ENCODE data around the gene CHST3. TPM values are rescaled to one million over a fixed set of nuclear protein-coding genes. Genes with fewer than 3 reads are reported as not detected.
"Not testable (repeated sequence)": the region's sequence is repeated elsewhere in the genome, so short reads cannot be mapped to it uniquely, and the experiment has no call there.

CHST3 gene
- total RNA-seq, 1 donor from 2014 or later, result 18.1 TPM

- intact Hi-C loops (cut with DNase I), result no loop called here
- no peak for ATAC-seq
- DNase-seq (ENCODE audit: missing footprints), result no peak
Observed at GRCh38 chr10:71945819-71946474, 18.2 kb upstream of the CHST3 start.

GRCh38 chr10:71946700-71947099 is 17.5 kb upstream of the CHST3 start:
- intact Hi-C loops (cut with DNase I), result no loop called here
- ATAC-seq, result no peak
- DNase-seq (ENCODE audit: missing footprints), result no peak

GRCh38 chr10:71948496-71949067 is 15.6 kb upstream of the CHST3 start:
- DNase-seq (ENCODE audit: missing footprints) (no peak), ATAC-seq (no peak)
- intact Hi-C loops (cut with DNase I), result no loop called here

GRCh38 chr10:71950683-71951082 is 13.5 kb upstream of the CHST3 start:
- ATAC-seq, result no peak
- DNase-seq (ENCODE audit: missing footprints), result no peak
- intact Hi-C loops (cut with DNase I), result no loop called here

GRCh38 chr10:71952745-71953144 is 11.4 kb upstream of the CHST3 start:
- ATAC-seq, result no peak
- intact Hi-C loops (cut with DNase I), result no loop called here
- DNase-seq (ENCODE audit: missing footprints), result no peak

- DNase-seq (ENCODE audit: missing footprints) (no peak), ATAC-seq (no peak)
- intact Hi-C loops (cut with DNase I), result loop anchor here (5.0 kb wide), 1 partner anchor 60 kb away; no protein-coding TSS in a partner anchor
Observed at GRCh38 chr10:71957546-71958275, 6.5 kb upstream of the CHST3 start.

- no peak for ATAC-seq
- DNase-seq (ENCODE audit: missing footprints), result no peak
- intact Hi-C loops (cut with DNase I), result loop anchor here (5.0 kb wide), 1 partner anchor 62 kb away; no protein-coding TSS in a partner anchor
Observed at GRCh38 chr10:71959526-71959925, 4.7 kb upstream of the CHST3 start.

GRCh38 chr10:71961831-71962230 is 2.4 kb upstream of the CHST3 start:
- intact Hi-C loops (cut with DNase I), result loop anchor here (5.0 to 10.0 kb wide), 3 partner anchors 35 to 375 kb away; no protein-coding TSS in a partner anchor
- ATAC-seq, result no peak
- DNase-seq (ENCODE audit: missing footprints), result no peak

GRCh38 chr10:71962901-71963300 is 1.3 kb upstream of the CHST3 start:
- intact Hi-C loops (cut with DNase I), result loop anchor here (5.0 to 10.0 kb wide), 3 partner anchors 34 to 374 kb away; no protein-coding TSS in a partner anchor

GRCh38 chr10:71963351-71964097 is 671 bp upstream of the CHST3 start:
- intact Hi-C loops (cut with DNase I), result loop anchor here (2.0 to 10.0 kb wide), 4 partner anchors 17 to 374 kb away; no protein-coding TSS in a partner anchor
- DNase-seq (ENCODE audit: missing footprints) (peak; percentile 73), ATAC-seq (peak; percentile 64)

More at GRCh38 chr10:71962901-71963300, 1.3 kb upstream of the CHST3 start:
- ATAC-seq (no peak), DNase-seq (ENCODE audit: missing footprints) (no peak)

GRCh38 chr10:71964743-71965515 is 734 bp downstream of the CHST3 start:
- intact Hi-C loops (cut with DNase I), result loop anchor here (2.0 to 10.0 kb wide), 4 partner anchors 16 to 372 kb away; no protein-coding TSS in a partner anchor
- ATAC-seq, result peak; percentile 58
- peak; percentile 83 for DNase-seq (ENCODE audit: missing footprints)

- ATAC-seq (no peak), DNase-seq (ENCODE audit: missing footprints) (no peak)
- intact Hi-C loops (cut with DNase I), result loop anchor here (2.0 to 10.0 kb wide), 2 partner anchors 15 to 279 kb away; no protein-coding TSS in a partner anchor
Observed at GRCh38 chr10:71965623-71966022, 1.4 kb downstream of the CHST3 start.

GRCh38 chr10:71966046-71967004 is 2.1 kb downstream of the CHST3 start:
- intact Hi-C loops (cut with DNase I), result loop anchor here (10.0 kb wide), 1 partner anchor 278 kb away; no protein-coding TSS in a partner anchor
- no peak for ATAC-seq

GRCh38 chr10:71967958-71968357 is 3.8 kb downstream of the CHST3 start:
- intact Hi-C loops (cut with DNase I), result loop anchor here (10.0 kb wide), 1 partner anchor 277 kb away; no protein-coding TSS in a partner anchor
- ATAC-seq; DNase-seq (ENCODE audit: missing footprints): not testable (repeated sequence)

More at GRCh38 chr10:71966046-71967004, 2.1 kb downstream of the CHST3 start:
- DNase-seq (ENCODE audit: missing footprints), result no peak

- intact Hi-C loops (cut with DNase I), result loop anchor here (10.0 kb wide), 1 partner anchor 276 kb away; no protein-coding TSS in a partner anchor
- no peak for ATAC-seq
- no peak for DNase-seq (ENCODE audit: missing footprints)
Observed at GRCh38 chr10:71968553-71969474, 4.6 kb downstream of the CHST3 start.

GRCh38 chr10:71969929-71970328 is 5.7 kb downstream of the CHST3 start:
- intact Hi-C loops (cut with DNase I), result loop anchor here (10.0 kb wide), 1 partner anchor 275 kb away; no protein-coding TSS in a partner anchor

More at GRCh38 chr10:71969929-71970328, 5.7 kb downstream of the CHST3 start:
- ATAC-seq (no peak), DNase-seq (ENCODE audit: missing footprints) (no peak)

Data from Right ventricle myocardium inferior (tissue), 1 donor.